ENCODE measurements around the gene SCGB1D2. TPM values are rescaled to one million over a fixed set of nuclear protein-coding genes. Genes with fewer than 3 reads are reported as not detected.
A peak's percentile ranks its signal among the peaks of the same experiment; 100 is the strongest.

Gene SCGB1D2
- total and polyA plus RNA-seq, 9 of the 15 experiments (the other 6 are each of a cell fraction or from before 2014, with no cell fraction given), result not detected

GRCh38 chr11:62223095-62223494 is 18.9 kb upstream of the SCGB1D2 start:
- Histone ChIP-seq H3K9ac (ENCODE audit: insufficient read depth in 1 of 2, low read depth in 2 of 2, low read length in 2 of 2) (no peak overlapping the region), H3K4me2 (ENCODE audit: insufficient read depth, low read length) (no peak overlapping the region), H4K20me1 (replicated peaks; ENCODE audit: control insufficient read depth, insufficient read depth, low read length) (no peaks in the 10 kb centered on the region), H3K4me3 (no peak overlapping the region), H3K36me3 (ENCODE audit: control insufficient read depth, insufficient read depth, low read length) (no peaks in the 10 kb centered on the region), H3K9me1 (ENCODE audit: control insufficient read depth, insufficient read depth, low read length) (no peaks in the 10 kb centered on the region), H2AFZ (ENCODE audit: low read depth, low read length) (no peak overlapping the region), H3K4me1 (replicated peaks in 1 of 2; ENCODE audit: control insufficient read depth in 2 of 2, insufficient read depth in 2 of 2, low read length in 2 of 2) (no peaks in the 10 kb centered on the region), H3K9me3 (replicated peaks; ENCODE audit: control insufficient read depth, insufficient read depth, low read depth, low read length) (peaks cover 4% of the 10 kb centered on the region; the same call in 1 of the 2 replicates), H3K27ac (ENCODE audit: extremely low read depth, low read depth, low read length) (no peak overlapping the region), H3K79me2 (ENCODE audit: control insufficient read depth, insufficient read depth, low read length) (no peaks in the 10 kb centered on the region), H3K27me3 (ENCODE audit: control insufficient read depth in 2 of 2, insufficient read depth in 2 of 2, low read length in 2 of 2) (peaks cover 0 to 1% of the 10 kb centered on the region in 2 experiments; a peak in 1 of 5 replicates)
- no TSS peak for BruUV-seq (replicated peaks)
- intact Hi-C loops (cut with micrococcal nuclease) (no loop called here), in situ Hi-C loops (cut with MboI) (no loop called here)
- ATAC-seq (no peak), FAIRE-seq (no peak), DNase-seq (ENCODE audit: extremely low read depth in 1 of 4, low spot score in 3 of 4) (no peak)
- POLR2A ChIA-PET, result no interaction called here
- CTCF ChIA-PET (ENCODE audit: low intra/inter-chr PET ratio), result no interaction called here
- TF ChIP-seq EHMT2 (IDR thresholded peaks at IDR 0.05), result no peak
- no peak for TF ChIP-seq SPI1 (IDR thresholded peaks at IDR 0.05; ENCODE audit: borderline replicate concordance, low read depth, low read length)
- TF ChIP-seq CREB3L1 (IDR thresholded peaks at IDR 0.05; ENCODE audit: borderline replicate concordance, low read depth), result no peak
- TF ChIP-seq ATF2 (CRISPR knock-in tag; IDR thresholded peaks at IDR 0.05), result no peak
- no peak for TF ChIP-seq SREBF1 (IDR thresholded peaks at IDR 0.05; ENCODE audit: borderline replicate concordance, low read depth, low read length)
- no peak for TF ChIP-seq RAD21 (CRISPR knock-in tag; conservative IDR thresholded peaks at IDR 0.05 in 1 of 2, IDR thresholded peaks at IDR 0.05 in 1 of 2)
- no peak for TF ChIP-seq ELF1 (tag; IDR thresholded peaks at IDR 0.05)
- TF ChIP-seq TEAD4 (IDR thresholded peaks at IDR 0.05; ENCODE audit: low read length), result no peak
- TF ChIP-seq TEAD4 (CRISPR knock-in tag; IDR thresholded peaks at IDR 0.05; ENCODE audit: borderline replicate concordance), result no peak
- peak in 1 of 2 experiments; percentile 94; a peak in 2 of 3 replicates for TF ChIP-seq CBX3 (IDR thresholded peaks at IDR 0.05; ENCODE audit: borderline replicate concordance in 1 of 2, low read length in 2 of 2)
- TF ChIP-seq POLR2AphosphoS2 (IDR thresholded peaks at IDR 0.05; ENCODE audit: low read length), result no peak
- TF ChIP-seq ZNF696 (CRISPR knock-in tag; conservative IDR thresholded peaks at IDR 0.05), result no peak
- TF ChIP-seq ZNF277 (CRISPR knock-in tag; IDR thresholded peaks at IDR 0.05; ENCODE audit: borderline replicate concordance), result no peak
- no peak for TF ChIP-seq ZMIZ1 (IDR thresholded peaks at IDR 0.05; ENCODE audit: low read depth in 2 of 2, low read length in 2 of 2)
- TF ChIP-seq XRCC3 (IDR thresholded peaks at IDR 0.05), result 0 out of 2 replicates have a peak, but pooled peaks have one; percentile 53

Measured in K562 (cell line).